Transverse colon (tissue), 4 donors: Measurements from ENCODE around the gene IL36B.

Source experiments
- EP300 ChIP-seq: sonication (generic); formaldehyde crosslinking; IDR thresholded peaks from one replicate; pipeline ENCODE4 v1.6.1; 2017; ENCODE audit warnings: antibody characterized with exemption, low read depth
- POLR2A ChIP-seq: fragments of 450-650 bp; IDR thresholded peaks from one replicate; pipeline ENCODE4 v1.6.1; 2016; ENCODE audit warnings: antibody characterized with exemption, mild to moderate bottlenecking, moderate library complexity
- POLR2AphosphoS5 ChIP-seq, 3 donors: sonication (generic); formaldehyde crosslinking; IDR thresholded peaks; one replicate each; pipeline ENCODE4 v1.6.1; 2016; ENCODE audit warnings: antibody characterized with exemption in 3 of 3
- TF ChIP-seq, protein P1 (sequence below), 5 experiments: fragments of 200-600 bp in 3 of 5; fragments of 450-650 bp in 2 of 5; sonication (generic) in 3 of 5; IDR thresholded peaks; 1 replicate in 2 of 5; 2 replicates in 3 of 5; pipeline ENCODE4 v1.5.1; 2016 to 2017; ENCODE audit warnings: antibody characterized with exemption in 5 of 5, inconsistent platforms in 3 of 5, mild to moderate bottlenecking in 2 of 5, moderate library complexity in 1 of 5

DNA sequence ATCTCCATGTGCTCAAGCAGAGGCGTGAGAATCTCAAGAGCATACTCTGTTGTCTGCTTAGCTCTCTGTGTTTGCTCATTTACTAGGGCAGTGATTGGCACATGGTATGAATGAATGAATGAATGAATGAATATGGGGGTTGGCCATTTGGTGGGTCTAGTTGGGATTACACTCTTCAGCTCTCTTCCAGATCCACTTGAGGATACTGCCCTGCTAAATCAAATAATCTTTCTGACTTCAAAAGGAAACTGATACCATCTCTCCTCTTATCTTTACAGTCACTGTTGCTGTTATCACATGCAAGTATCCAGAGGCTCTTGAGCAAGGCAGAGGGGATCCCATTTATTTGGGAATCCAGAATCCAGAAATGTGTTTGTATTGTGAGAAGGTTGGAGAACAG is 72.9 kb downstream of the IL36B start:
- TF ChIP-seq, protein P1, sequence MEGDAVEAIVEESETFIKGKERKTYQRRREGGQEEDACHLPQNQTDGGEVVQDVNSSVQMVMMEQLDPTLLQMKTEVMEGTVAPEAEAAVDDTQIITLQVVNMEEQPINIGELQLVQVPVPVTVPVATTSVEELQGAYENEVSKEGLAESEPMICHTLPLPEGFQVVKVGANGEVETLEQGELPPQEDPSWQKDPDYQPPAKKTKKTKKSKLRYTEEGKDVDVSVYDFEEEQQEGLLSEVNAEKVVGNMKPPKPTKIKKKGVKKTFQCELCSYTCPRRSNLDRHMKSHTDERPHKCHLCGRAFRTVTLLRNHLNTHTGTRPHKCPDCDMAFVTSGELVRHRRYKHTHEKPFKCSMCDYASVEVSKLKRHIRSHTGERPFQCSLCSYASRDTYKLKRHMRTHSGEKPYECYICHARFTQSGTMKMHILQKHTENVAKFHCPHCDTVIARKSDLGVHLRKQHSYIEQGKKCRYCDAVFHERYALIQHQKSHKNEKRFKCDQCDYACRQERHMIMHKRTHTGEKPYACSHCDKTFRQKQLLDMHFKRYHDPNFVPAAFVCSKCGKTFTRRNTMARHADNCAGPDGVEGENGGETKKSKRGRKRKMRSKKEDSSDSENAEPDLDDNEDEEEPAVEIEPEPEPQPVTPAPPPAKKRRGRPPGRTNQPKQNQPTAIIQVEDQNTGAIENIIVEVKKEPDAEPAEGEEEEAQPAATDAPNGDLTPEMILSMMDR (IDR thresholded peaks at IDR 0.05) = no peak
- TF ChIP-seq POLR2A (no peak), EP300 (no peak), POLR2AphosphoS5 (IDR thresholded peaks at IDR 0.05) (no peak)
